HepG2 (cell line): Measurements from ENCODE around the gene PDZD2. TPM values are rescaled to one million over a fixed set of nuclear protein-coding genes. Genes with fewer than 3 reads are reported as not detected.

ENCODE experiments used
- ATAC-seq: fragments of 200-7000 bp; cut with Tn5 transposase; 3 replicates; pipeline ENCODE4 v1.9.1; 2020; ENCODE audit warnings: mild to moderate bottlenecking, moderate library complexity
- BruUV-seq: library from RNA; stranded (reverse); fragments of 400-500 nt; replicated peaks from 2 replicates; lab custom pipeline; 2021; lab: Mats Ljungman, UMichigan
- CTCF ChIA-PET: fragments of 300-600 bp; formaldehyde crosslinking; extraction: SDS; loops from one replicate; lab custom pipeline; 2021; ENCODE audit warnings: low total read pairs, inconsistent platforms, low intra/inter-chr PET ratio; lab: Yijun Ruan, JAX
- POLR2A ChIA-PET: fragments of 350-600 bp; sonication (Branson Sonifier 250); formaldehyde crosslinking; loops from one replicate; lab custom pipeline; 2020; ENCODE audit warnings: antibody characterized with exemption, inconsistent platforms; lab: Yijun Ruan, JAX
- DNase-seq: peaks from one replicate; pipeline ENCODE4 v3.0.0-alpha.2; 2015; ENCODE audit warnings: low spot score
- FAIRE-seq: peaks from 3 replicates; lab custom pipeline; 2011; peaks lifted over from hg19 to GRCh38; lab: Jason Lieb, UNC
- H2AFZ ChIP-seq: one replicate; pipeline ENCODE4 v1.6.1; 2011; ENCODE audit warnings: low read length, inconsistent platforms
- H3K27ac ChIP-seq: fragments of 300-600 bp; 3 replicates; pipeline ENCODE4 v1.8.0; 2011; ENCODE audit warnings: mixed run types, mild to moderate bottlenecking, mixed read lengths, low read length, inconsistent platforms; ENCODE audit not compliant: insufficient read depth; ENCODE audit errors: extremely low read length
- H3K27me3 ChIP-seq, 2 experiments: fragments of 200-600 bp in 1 of 2; 2 replicates in 1 of 2; 3 replicates in 1 of 2; pipeline versions ENCODE4 v1.6.0 to v1.8.0; 2011; ENCODE audit warnings: low read length in 2 of 2, mild to moderate bottlenecking in 2 of 2, moderate library complexity in 2 of 2, inconsistent platforms in 1 of 2; ENCODE audit not compliant: insufficient read depth in 2 of 2, control insufficient read depth in 1 of 2
- H3K36me3 ChIP-seq, 2 experiments: fragments of 200-600 bp in 1 of 2; replicated peaks in 1 of 2; 2 replicates in 1 of 2; 3 replicates in 1 of 2; pipeline versions ENCODE4 v1.5.1 to v1.8.0; 2011; ENCODE audit warnings: low read length in 2 of 2, inconsistent platforms in 1 of 2; ENCODE audit not compliant: insufficient read depth in 2 of 2, control insufficient read depth in 1 of 2
- H3K4me1 ChIP-seq: 2 replicates; pipeline ENCODE4 v1.5.1; 2012; ENCODE audit warnings: low read length, inconsistent platforms; ENCODE audit not compliant: insufficient read depth
- H3K4me2 ChIP-seq: 2 replicates; pipeline ENCODE4 v1.6.0; 2011; ENCODE audit warnings: low read depth, low read length, inconsistent platforms
- H3K4me3 ChIP-seq, 3 experiments: fragments of 200-600 bp in 1 of 3; sonication (generic), shearing (Covaris generic) in 1 of 3; replicated peaks in 1 of 3; 2 replicates each; pipeline ENCODE4 v1.5.1; 2011 to 2016; ENCODE audit warnings: low read length in 3 of 3, inconsistent platforms in 2 of 3, low read depth in 2 of 3, mild to moderate bottlenecking in 2 of 3, control low read depth in 1 of 3, mixed read lengths in 1 of 3; ENCODE audit not compliant: insufficient read depth in 1 of 3
- H3K79me2 ChIP-seq: one replicate; pipeline ENCODE4 v1.6.1; 2011; ENCODE audit warnings: low read length, inconsistent platforms; ENCODE audit not compliant: insufficient read depth
- H3K9ac ChIP-seq: 2 replicates; pipeline ENCODE4 v1.6.0; 2011; ENCODE audit warnings: mild to moderate bottlenecking, low read depth, low read length, inconsistent platforms; ENCODE audit not compliant: insufficient read depth
- H3K9me3 ChIP-seq: 2 replicates; pipeline ENCODE4 v1.5.1; 2012; ENCODE audit warnings: mild to moderate bottlenecking, low read length
- H4K20me1 ChIP-seq: 2 replicates; pipeline ENCODE4 v1.6.0; 2011; ENCODE audit warnings: inconsistent platforms, mild to moderate bottlenecking, low read length, moderate library complexity; ENCODE audit not compliant: insufficient read depth
- ATF7 ChIP-seq, 2 experiments: fragments of 450-650 bp in 1 of 2; sonication (generic) in 1 of 2; formaldehyde crosslinking in 1 of 2; IDR thresholded peaks; 2 replicates each; pipeline versions ENCODE4 v1.4.0 to v1.6.1; 2016 to 2020; ENCODE audit warnings: antibody characterized with exemption in 1 of 2, mild to moderate bottlenecking in 1 of 2, missing genetic modification reagents in 1 of 2
- BHLHE40 ChIP-seq: IDR thresholded peaks from 2 replicates; pipeline ENCODE4 v1.6.1; 2011; ENCODE audit warnings: low read length, improper control_type of control experiment
- CREB1 ChIP-seq, 2 experiments: fragments of 450-650 bp in 1 of 2; IDR thresholded peaks; 2 replicates each; pipeline ENCODE4 v1.6.1; 2016 to 2017; ENCODE audit warnings: control low read depth in 1 of 2, mild to moderate bottlenecking in 1 of 2, missing compliant biosample characterization in 1 of 2, missing genetic modification characterization in 1 of 2
- DR1 ChIP-seq: sonication (generic); formaldehyde crosslinking; IDR thresholded peaks from 2 replicates; pipeline ENCODE4 v1.8.0; 2021; ENCODE audit warnings: mild to moderate bottlenecking, missing genetic modification reagents, inconsistent platforms
- POLR2AphosphoS5 ChIP-seq: IDR thresholded peaks from 2 replicates; pipeline ENCODE4 v1.6.1; 2012; ENCODE audit warnings: low read depth, low read length
- STAT5B ChIP-seq: sonication (generic); formaldehyde crosslinking; IDR thresholded peaks from 2 replicates; pipeline ENCODE4 v1.4.0; 2020; ENCODE audit warnings: missing genetic modification reagents
- ZNF777 ChIP-seq: sonication (generic); formaldehyde crosslinking; IDR thresholded peaks from 2 replicates; pipeline ENCODE4 v1.4.0; 2020; ENCODE audit warnings: missing genetic modification reagents
- WGBS: methylation state at CpG from one replicate; pipeline ENCODE4 v1.1.6; 2017; ENCODE audit warnings: low lambda C conversion rate; 5-methylcytosine and 5-hydroxymethylcytosine counted together
- in situ Hi-C: cut with HindIII; loops from 2 replicates; pipeline ENCODE4 v1.10.0; 2017; ENCODE audit warnings: low pct_unique_long_range_greater_than_20kb; ENCODE audit not compliant: extremely low pct_ligation_motif_present
- intact Hi-C: fragments of 100-400 bp; cut with micrococcal nuclease; formaldehyde crosslinking; loops from one replicate; pipeline ENCODE4 v1.10.0; 2022; ENCODE audit not compliant: unreplicated experiment
- polyA plus RNA-seq, 8 experiments: library from polyadenylated mRNA; depleted of rRNA in 3 of 8; stranded (reverse) in 7 of 8; unstranded in 1 of 8; fragments of >200 nt; fragmentation: Illumina TruSeq in 4 of 8; extraction: Trizol in 4 of 8; gene quantifications; 2 replicates each; pipeline versions ENCODE4 v1.2.1 to v1.2.3, GENCODE V29; 2011 to 2016; ENCODE audit warnings: low read depth in 4 of 8, missing spikeins in 1 of 8, mixed read lengths in 1 of 8; ENCODE audit not compliant: insufficient read depth in 1 of 8
- total RNA-seq, 5 experiments: library from RNA; depleted of rRNA; stranded (reverse); fragments of >200 nt; fragmentation: Illumina TruSeq; extraction: Trizol; gene quantifications; 2 replicates each; pipeline ENCODE4 v1.2.3, GENCODE V29; 2016; ENCODE audit warnings: low read depth in 1 of 5
- TF ChIP-seq, protein P1 (sequence below): sonication (generic); formaldehyde crosslinking; IDR thresholded peaks from 2 replicates; pipeline ENCODE4 v1.8.0; 2022; ENCODE audit warnings: mild to moderate bottlenecking, missing genetic modification reagents, moderate library complexity
- TF ChIP-seq, protein P2 (sequence below): sonication (generic); formaldehyde crosslinking; IDR thresholded peaks from 2 replicates; pipeline ENCODE4 v1.5.0; 2020; ENCODE audit warnings: mild to moderate bottlenecking, missing genetic modification reagents
- TF ChIP-seq, protein P3 (sequence below): IDR thresholded peaks from 2 replicates; pipeline ENCODE4 v1.6.1; 2016; ENCODE audit warnings: missing compliant biosample characterization, missing genetic modification reagents, borderline replicate concordance

PDZD2 gene
- total and polyA plus RNA-seq, 2 of the 13 experiments (the other 11 are each of a cell fraction or from before 2014, with no cell fraction given) = 0.04 TPM; not detected in 1

DNA sequence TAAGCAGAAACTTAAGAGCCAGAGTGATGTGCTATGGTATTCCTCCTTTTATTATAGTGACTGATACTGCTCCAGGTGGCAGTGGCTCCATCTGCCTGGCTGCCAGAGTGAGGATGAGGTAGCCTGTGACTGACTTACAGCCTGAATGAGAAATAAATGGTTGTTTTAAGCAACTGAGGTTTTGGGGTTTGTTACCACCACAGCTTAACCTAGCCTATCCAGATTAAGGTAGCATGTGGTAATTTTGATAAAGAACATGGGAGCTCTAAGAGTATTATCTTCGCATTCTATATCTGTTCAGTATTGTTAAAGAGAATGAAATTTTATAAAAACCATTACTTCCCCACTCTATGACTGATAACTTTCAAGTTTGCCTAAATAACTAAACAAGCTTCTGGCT is 496.2 kb downstream of the PDZD2 start:
- 100% methylated on average over 1 of the region's 1 CpG for WGBS
- no peak overlapping the region for H3K9ac ChIP-seq
- FAIRE-seq (no peak), ATAC-seq (no peak)
- H4K20me1 ChIP-seq = no peaks in the 10 kb centered on the region; the same call in 1 of the 2 replicates
- TSS peak; percentile 37 for BruUV-seq
- no peaks in the 10 kb centered on the region for H3K27me3 ChIP-seq
- H2AFZ ChIP-seq = no peak overlapping the region
- no peak for TF ChIP-seq STAT5B
- TF ChIP-seq ATF7 (IDR thresholded peaks at IDR 0.05) = no peak
- no peak for TF ChIP-seq ATF7 (CRISPR knock-in tag; IDR thresholded peaks at IDR 0.05)
- no peak for TF ChIP-seq ZNF777 (CRISPR knock-in tag)
- TF ChIP-seq POLR2AphosphoS5 = no peak
- TF ChIP-seq, protein P1, sequence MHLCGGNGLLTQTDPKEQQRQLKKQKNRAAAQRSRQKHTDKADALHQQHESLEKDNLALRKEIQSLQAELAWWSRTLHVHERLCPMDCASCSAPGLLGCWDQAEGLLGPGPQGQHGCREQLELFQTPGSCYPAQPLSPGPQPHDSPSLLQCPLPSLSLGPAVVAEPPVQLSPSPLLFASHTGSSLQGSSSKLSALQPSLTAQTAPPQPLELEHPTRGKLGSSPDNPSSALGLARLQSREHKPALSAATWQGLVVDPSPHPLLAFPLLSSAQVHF = no peak
- TF ChIP-seq, protein P2, sequence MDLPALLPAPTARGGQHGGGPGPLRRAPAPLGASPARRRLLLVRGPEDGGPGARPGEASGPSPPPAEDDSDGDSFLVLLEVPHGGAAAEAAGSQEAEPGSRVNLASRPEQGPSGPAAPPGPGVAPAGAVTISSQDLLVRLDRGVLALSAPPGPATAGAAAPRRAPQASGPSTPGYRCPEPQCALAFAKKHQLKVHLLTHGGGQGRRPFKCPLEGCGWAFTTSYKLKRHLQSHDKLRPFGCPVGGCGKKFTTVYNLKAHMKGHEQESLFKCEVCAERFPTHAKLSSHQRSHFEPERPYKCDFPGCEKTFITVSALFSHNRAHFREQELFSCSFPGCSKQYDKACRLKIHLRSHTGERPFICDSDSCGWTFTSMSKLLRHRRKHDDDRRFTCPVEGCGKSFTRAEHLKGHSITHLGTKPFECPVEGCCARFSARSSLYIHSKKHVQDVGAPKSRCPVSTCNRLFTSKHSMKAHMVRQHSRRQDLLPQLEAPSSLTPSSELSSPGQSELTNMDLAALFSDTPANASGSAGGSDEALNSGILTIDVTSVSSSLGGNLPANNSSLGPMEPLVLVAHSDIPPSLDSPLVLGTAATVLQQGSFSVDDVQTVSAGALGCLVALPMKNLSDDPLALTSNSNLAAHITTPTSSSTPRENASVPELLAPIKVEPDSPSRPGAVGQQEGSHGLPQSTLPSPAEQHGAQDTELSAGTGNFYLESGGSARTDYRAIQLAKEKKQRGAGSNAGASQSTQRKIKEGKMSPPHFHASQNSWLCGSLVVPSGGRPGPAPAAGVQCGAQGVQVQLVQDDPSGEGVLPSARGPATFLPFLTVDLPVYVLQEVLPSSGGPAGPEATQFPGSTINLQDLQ (CRISPR knock-in tag) = no peak
- no peak for TF ChIP-seq BHLHE40
- no peak for TF ChIP-seq DR1
- no peak for TF ChIP-seq CREB1 (IDR thresholded peaks at IDR 0.05)
- no peak for TF ChIP-seq CREB1 (CRISPR knock-in tag; IDR thresholded peaks at IDR 0.05)
- TF ChIP-seq, protein P3, sequence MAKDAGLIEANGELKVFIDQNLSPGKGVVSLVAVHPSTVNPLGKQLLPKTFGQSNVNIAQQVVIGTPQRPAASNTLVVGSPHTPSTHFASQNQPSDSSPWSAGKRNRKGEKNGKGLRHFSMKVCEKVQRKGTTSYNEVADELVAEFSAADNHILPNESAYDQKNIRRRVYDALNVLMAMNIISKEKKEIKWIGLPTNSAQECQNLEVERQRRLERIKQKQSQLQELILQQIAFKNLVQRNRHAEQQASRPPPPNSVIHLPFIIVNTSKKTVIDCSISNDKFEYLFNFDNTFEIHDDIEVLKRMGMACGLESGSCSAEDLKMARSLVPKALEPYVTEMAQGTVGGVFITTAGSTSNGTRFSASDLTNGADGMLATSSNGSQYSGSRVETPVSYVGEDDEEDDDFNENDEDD (CRISPR knock-in tag) = no peak
- TF ChIP-seq, all 625 proteins: peak for 0
- Histone ChIP-seq H3K79me2 (peaks cover 54% of the 10 kb centered on the region), H3K4me1 (no peaks in the 10 kb centered on the region; the same call in 1 of the 2 replicates), H3K36me3 (peaks cover 11 to 51% of the 10 kb centered on the region in 2 experiments), H3K9me3 (no peaks in the 10 kb centered on the region), H3K4me2 (no peak overlapping the region), H3K27ac (no peak overlapping the region), H3K4me3 (no peak overlapping the region)
- ChIA-PET CTCF (no interaction called here), POLR2A (no interaction called here)
- in situ Hi-C loops (no loop called here), intact Hi-C loops (no loop called here)
- DNase-seq = no peak
